ENCODE data around the gene MYO5C.

The MYO5C gene

GRCh38 chr15:52146776-52147175 is 148.8 kb downstream of the MYO5C start:
- DNase-seq (ENCODE audit: low read depth in 2 of 2): no peak

- DNase-seq (ENCODE audit: low read depth in 2 of 2): no peak
Observed at GRCh38 chr15:52146261-52146660, 149.3 kb downstream of the MYO5C start.

GRCh38 chr15:52144656-52145178 is 150.9 kb downstream of the MYO5C start:
- DNase-seq (ENCODE audit: low read depth in 2 of 2): no peak

GRCh38 chr15:52143873-52144272 is 151.7 kb downstream of the MYO5C start:
- DNase-seq (ENCODE audit: low read depth in 2 of 2): no peak
